Mucosa of descending colon (tissue), 3 donors: ENCODE results near the gene MAN2A2. TPM values are rescaled to one million over a fixed set of nuclear protein-coding genes. Genes with fewer than 3 reads are reported as not detected.

ENCODE experiments used
- ATAC-seq: fragments of 200-7000 bp; cut with Tn5 transposase; one replicate; pipeline ENCODE4 v1.9.1; 2020; ENCODE audit warnings: mild to moderate bottlenecking, moderate library complexity
- DNase-seq, 3 donors: peaks; one replicate each; pipeline ENCODE4 v3.0.0-alpha.2; 2020
- H3K36me3 ChIP-seq: fragments of 200-600 bp; one replicate; pipeline ENCODE4 v1.8.0; 2021; ENCODE audit warnings: low read depth, mild to moderate bottlenecking
- H3K4me1 ChIP-seq: fragments of 200-600 bp; one replicate; pipeline ENCODE4 v1.8.0; 2021; ENCODE audit warnings: low read depth, mild to moderate bottlenecking
- H3K4me3 ChIP-seq: fragments of 200-600 bp; one replicate; pipeline ENCODE4 v1.8.0; 2021; ENCODE audit warnings: mild to moderate bottlenecking
- H3K9me3 ChIP-seq: fragments of 200-600 bp; one replicate; pipeline ENCODE4 v1.8.0; 2021; ENCODE audit warnings: mild to moderate bottlenecking
- CTCF ChIP-seq: fragments of 200-600 bp; IDR thresholded peaks from one replicate; pipeline ENCODE4 v1.8.0; 2022; ENCODE audit warnings: antibody characterized with exemption, mild to moderate bottlenecking
- intact Hi-C, 2 donors: fragments of 100-400 bp; cut with DNase I in 1 of 2; cut with micrococcal nuclease in 1 of 2; formaldehyde crosslinking; loops; one replicate each; pipeline versions ENCODE4 v1.11.0 to v1.11.1; 2022; cut with DNase I, micrococcal nuclease
- total RNA-seq, 3 donors: library from RNA; stranded (reverse); fragmentation: NEBNext Ultra II Directional in 2 of 3; extraction: Animal tissue kit (Norgen Biotek cat#: 25700) in 2 of 3; gene quantifications; one replicate each; pipeline versions ENCODE4 v1.2.1 to v1.2.4, GENCODE V29; 2021 to 2023
- donor health status: DM: no; HTN: no; CAD: no; lungs with moderate emphysema.
- donor health status: DM: no; HTN: no; CAD: no.
- donor health status: DM: no; HTN: yes; CAD: no.

The MAN2A2 gene
- total RNA-seq, 3 donors from 2014 or later = 50.9 to 75.8 (median 75.3) TPM

GRCh38 chr15:90887037-90887481 is 16.0 kb upstream of the MAN2A2 start:
- TF ChIP-seq CTCF = no peak
- DNase-seq (peak in 1 of 3 donors; percentile 44), ATAC-seq (no peak)
- Histone ChIP-seq H3K4me3 (no peak overlapping the region), H3K4me1 (peaks cover 15% of the 10 kb centered on the region), H3K36me3 (no peaks in the 10 kb centered on the region), H3K9me3 (no peaks in the 10 kb centered on the region)
- intact Hi-C loops = loop anchor here (5.0 to 10.0 kb wide), 3 partner anchors 192 to 362 kb away; partner anchors contain the start of gene CRTC3 (in 1 of the 2)

DNA sequence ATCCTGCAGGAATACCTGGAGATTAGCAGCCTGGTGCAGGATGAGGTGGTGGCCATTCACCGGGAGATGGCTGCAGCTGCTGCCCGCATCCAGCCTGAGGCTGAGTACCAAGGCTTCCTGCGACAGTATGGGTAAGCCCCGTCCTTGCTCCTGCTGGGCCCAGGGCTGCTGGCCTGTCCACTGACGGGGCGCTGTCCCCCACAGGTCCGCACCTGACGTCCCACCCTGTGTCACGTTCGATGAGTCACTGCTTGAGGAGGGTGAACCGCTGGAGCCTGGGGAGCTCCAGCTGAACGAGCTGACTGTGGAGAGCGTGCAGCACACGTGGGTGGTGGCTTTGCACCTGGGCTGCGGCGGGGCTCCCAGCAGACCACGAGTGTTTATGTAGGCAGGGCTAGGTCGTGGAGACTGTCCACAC is 13.8 kb upstream of the MAN2A2 start:
- Histone ChIP-seq H3K4me1 (peaks cover 6% of the 10 kb centered on the region), H3K36me3 (no peaks in the 10 kb centered on the region), H3K9me3 (no peaks in the 10 kb centered on the region), H3K4me3 (no peak overlapping the region)
- DNase-seq = no peak
- ATAC-seq = no peak
- TF ChIP-seq CTCF = no peak
- intact Hi-C loops = loop anchor here (5.0 to 10.0 kb wide), 3 partner anchors 195 to 365 kb away; partner anchors contain the start of gene CRTC3 (in 1 of the 2)

DNA sequence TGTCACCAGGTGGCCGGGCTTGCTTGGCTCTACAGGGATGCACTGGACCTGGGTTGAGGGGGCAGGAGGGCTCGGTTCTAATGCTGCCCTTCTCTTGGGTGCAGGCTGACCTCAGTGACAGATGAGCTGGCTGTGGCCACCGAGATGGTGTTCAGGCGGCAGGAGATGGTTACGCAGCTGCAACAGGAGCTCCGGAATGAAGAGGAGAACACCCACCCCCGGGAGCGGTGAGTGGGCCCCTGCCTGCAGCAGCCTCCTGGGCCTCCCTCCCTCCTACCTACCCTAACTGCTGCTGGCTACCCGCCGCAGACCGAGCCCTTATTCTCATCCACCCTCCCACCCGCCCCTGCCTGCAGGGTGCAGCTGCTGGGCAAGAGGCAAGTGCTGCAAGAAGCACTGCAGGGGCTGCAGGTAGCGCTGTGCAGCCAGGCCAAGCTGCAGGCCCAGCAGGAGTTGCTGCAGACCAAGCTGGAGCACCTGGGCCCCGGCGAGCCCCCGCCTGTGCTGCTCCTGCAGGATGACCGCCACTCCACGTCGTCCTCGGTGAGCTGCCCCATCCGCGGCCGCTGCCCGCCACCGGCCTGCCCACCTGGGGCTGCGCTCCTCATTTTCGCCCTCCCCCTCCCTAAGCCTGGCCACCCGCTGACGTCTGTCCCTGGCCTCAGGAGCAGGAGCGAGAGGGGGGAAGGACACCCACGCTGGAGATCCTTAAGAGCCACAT is 13.2 kb upstream of the MAN2A2 start:
- no peak overlapping the region for H3K4me3 ChIP-seq
- no peak for DNase-seq
- TF ChIP-seq CTCF = no peak

DNA sequence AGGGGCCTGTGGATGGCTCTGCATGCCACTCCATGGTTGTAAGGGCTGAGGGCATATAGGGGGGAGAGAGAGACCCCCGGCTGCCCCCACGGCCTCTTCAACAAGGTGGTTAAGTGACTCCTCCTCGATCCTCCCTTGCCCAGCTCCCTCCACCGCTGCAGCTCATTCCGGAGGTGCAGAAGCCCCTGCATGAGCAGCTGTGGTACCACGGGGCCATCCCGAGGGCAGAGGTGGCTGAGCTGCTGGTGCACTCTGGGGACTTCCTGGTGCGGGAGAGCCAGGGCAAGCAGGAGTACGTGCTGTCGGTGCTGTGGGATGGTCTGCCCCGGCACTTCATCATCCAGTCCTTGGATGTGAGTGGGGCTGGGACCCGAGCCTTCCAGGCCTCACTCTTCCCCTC is 12.3 kb upstream of the MAN2A2 start:
- Histone ChIP-seq H3K9me3 (no peaks in the 10 kb centered on the region), H3K4me1 (peaks cover 1% of the 10 kb centered on the region), H3K4me3 (no peak overlapping the region), H3K36me3 (no peaks in the 10 kb centered on the region)
- DNase-seq (no peak), ATAC-seq (no peak)
- no peak for TF ChIP-seq CTCF
- intact Hi-C loops = no loop called here

More for the DNA sequence above, 13.2 kb upstream of the MAN2A2 start:
- no peaks in the 10 kb centered on the region for H3K9me3 ChIP-seq
- no peak for ATAC-seq
- H3K36me3 ChIP-seq = no peaks in the 10 kb centered on the region
- intact Hi-C loops = loop anchor here (5.0 to 10.0 kb wide), 3 partner anchors 195 to 365 kb away; partner anchors contain the start of gene CRTC3 (in 1 of the 2)
- H3K4me1 ChIP-seq = peaks cover 6% of the 10 kb centered on the region

DNA sequence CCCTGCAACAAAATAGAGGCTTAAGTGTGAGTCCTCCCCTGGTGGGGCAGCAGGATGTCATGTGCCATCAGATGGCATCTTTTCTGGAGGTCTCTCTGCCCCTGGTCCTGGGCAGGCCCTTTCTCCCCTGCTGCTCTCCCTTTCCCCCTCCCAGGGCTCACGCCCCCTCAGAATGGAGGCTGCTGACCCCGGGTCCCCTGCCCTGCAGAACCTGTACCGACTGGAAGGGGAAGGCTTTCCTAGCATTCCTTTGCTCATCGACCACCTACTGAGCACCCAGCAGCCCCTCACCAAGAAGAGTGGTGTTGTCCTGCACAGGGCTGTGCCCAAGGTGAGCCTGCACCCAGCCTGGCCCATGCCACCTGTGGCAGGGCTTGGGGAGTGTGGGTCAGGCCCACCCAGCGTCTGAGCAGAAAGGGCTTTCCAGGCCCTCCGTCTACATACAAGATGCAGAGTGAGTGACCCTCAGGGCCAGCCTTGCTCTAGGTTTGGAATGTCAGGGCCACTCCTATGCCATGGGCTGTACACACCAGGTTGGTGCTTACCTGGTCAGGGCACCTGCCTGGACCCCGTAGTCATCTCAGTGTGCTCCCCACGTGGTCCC is 11.7 kb upstream of the MAN2A2 start:
- no peak for DNase-seq
- no peak for ATAC-seq
- intact Hi-C loops = no loop called here
- Histone ChIP-seq H3K9me3 (no peaks in the 10 kb centered on the region), H3K4me3 (no peak overlapping the region), H3K4me1 (no peaks in the 10 kb centered on the region), H3K36me3 (no peaks in the 10 kb centered on the region)
- no peak for TF ChIP-seq CTCF
